Embryonic facial prominence (tissue), 1 donor: ENCODE results near the gene KLK1.

Experiments
- DNase-seq: peaks from one replicate; pipeline ENCODE4 v3.0.0-alpha.2; 2016; ENCODE audit errors: extremely low spot score

Gene KLK1

DNA sequence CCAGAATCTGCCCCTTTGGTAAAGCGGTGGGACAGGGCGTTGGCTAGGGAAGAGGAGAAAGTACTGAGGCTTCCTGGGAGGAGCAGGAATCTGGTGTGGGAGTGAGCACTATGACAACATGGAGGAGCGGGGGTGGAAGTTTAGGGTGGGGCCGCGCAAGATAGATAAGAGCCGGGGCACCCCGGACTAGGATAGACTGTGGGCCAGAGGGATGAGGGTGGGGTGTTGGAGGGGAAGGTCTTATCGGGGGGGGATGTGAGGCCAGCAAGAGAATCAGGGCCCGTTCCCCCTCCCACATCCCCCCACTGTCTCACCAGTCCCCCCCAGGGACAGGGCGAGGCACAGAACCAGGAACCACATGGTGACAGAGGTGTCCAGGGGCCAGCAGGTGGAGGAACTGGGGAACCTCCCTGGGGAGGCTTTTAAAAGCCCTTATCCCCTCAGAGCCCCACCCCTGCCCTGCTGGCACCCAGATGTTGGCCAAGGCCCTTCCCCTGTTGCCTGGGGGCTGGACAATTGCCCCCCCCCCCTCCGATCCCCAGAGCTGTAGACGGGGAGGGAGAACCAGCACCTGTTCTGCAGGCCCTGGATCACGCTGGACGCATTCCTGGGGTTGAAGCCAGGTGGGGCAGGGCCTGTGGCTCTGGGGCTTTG, at the start of gene KLK1:
TSS of gene KLK1 (minus strand) at position 399 of the 654 bp plus-strand sequence. CDS start at position 360, 39 bp downstream.
- DNase-seq = no peak

DNA sequence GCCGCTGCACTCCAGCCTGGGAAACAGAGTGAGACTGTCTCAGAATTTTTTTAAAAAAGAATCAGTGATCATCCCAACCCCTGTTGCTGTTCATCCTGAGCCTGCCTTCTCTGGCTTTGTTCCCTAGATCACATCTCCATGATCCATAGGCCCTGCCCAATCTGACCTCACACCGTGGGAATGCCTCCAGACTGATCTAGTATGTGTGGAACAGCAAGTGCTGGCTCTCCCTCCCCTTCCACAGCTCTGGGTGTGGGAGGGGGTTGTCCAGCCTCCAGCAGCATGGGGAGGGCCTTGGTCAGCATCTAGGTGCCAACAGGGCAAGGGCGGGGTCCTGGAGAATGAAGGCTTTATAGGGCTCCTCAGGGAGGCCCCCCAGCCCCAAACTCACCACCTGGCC, 49.5 kb upstream of the KLK1 start, which contains the start of gene KLK2:
TSS of gene KLK2 (plus strand) at position 384 of the 400 bp plus-strand sequence. CDS start 35 bp downstream, outside the sequence.
- no peak for DNase-seq

- no peak for DNase-seq
Measured at GRCh38 chr19:50870417-50871089, 47.0 kb upstream of the KLK1 start.

DNA sequence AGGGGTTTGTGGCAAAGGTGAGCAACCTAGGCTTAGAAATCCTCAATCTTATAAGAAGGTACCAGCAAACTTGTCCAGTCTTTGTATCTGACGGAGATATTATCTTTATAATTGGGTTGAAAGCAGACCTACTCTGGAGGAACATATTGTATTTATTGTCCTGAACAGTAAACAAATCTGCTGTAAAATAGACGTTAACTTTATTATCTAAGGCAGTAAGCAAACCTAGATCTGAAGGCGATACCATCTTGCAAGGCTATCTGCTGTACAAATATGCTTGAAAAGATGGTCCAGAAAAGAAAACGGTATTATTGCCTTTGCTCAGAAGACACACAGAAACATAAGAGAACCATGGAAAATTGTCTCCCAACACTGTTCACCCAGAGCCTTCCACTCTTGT, 45.9 kb upstream of the KLK1 start:
- DNase-seq = no peak

DNA sequence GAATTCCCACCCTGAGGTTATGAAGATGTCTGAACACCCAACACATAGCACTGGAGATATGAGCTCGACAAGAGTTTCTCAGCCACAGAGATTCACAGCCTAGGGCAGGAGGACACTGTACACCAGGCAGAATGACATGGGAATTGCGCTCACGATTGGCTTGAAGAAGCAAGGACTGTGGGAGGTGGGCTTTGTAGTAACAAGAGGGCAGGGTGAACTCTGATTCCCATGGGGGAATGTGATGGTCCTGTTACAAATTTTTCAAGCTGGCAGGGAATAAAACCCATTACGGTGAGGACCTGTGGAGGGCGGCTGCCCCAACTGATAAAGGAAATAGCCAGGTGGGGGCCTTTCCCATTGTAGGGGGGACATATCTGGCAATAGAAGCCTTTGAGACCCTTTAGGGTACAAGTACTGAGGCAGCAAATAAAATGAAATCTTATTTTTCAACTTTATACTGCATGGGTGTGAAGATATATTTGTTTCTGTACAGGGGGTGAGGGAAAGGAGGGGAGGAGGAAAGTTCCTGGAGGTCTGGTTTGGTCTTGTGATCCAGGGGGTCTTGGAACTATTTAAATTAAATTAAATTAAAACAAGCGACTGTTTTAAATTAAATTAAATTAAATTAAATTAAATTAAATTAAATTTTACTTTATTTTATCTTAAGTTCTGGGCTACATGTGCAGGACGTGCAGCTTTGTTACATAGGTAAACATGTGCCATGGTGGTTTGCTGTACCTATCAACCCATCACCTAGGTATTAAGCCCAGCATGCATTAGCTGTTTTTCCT, 38.1 kb upstream of the KLK1 start:
- DNase-seq = no peak

DNA sequence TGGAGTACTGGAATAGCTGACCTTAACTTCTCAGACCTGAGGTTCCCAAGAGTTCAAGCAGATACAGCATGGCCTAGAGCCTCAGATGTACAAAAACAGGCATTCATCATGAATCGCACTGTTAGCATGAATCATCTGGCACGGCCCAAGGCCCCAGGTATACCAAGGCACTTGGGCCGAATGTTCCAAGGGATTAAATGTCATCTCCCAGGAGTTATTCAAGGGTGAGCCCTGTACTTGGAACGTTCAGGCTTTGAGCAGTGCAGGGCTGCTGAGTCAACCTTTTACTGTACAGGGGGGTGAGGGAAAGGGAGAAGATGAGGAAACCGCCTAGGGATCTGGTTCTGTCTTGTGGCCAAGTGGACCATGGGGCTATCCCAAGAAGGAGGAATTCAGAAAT, 37.4 kb upstream of the KLK1 start:
- DNase-seq = no peak

GRCh38 chr19:50859849-50860248, 36.3 kb upstream of the KLK1 start:
- no peak for DNase-seq

- no peak for DNase-seq
Measured at GRCh38 chr19:50858886-50859285, 35.3 kb upstream of the KLK1 start.

- DNase-seq = no peak
Measured at GRCh38 chr19:50857366-50857765, 33.8 kb upstream of the KLK1 start.

DNA sequence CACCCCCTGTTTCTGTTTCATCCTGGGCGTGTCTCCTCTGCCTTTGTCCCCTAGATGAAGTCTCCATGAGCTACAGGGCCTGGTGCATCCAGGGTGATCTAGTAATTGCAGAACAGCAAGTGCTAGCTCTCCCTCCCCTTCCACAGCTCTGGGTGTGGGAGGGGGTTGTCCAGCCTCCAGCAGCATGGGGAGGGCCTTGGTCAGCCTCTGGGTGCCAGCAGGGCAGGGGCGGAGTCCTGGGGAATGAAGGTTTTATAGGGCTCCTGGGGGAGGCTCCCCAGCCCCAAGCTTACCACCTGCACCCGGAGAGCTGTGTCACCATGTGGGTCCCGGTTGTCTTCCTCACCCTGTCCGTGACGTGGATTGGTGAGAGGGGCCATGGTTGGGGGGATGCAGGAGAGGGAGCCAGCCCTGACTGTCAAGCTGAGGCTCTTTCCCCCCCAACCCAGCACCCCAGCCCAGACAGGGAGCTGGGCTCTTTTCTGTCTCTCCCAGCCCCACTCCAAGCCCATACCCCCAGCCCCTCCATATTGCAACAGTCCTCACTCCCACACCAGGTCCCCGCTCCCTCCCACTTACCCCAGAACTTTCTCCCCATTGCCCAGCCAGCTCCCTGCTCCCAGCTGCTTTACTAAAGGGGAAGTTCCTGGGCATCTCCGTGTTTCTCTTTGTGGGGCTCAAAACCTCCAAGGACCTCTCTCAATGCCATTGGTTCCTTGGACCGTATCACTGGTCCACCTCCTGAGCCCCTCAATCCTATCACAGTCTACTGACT, 31.2 kb upstream of the KLK1 start, which contains the start of gene KLK3:
TSS of gene KLK3 (plus strand) at position 280 of the 775 bp plus-strand sequence. CDS start at position 321, 41 bp downstream.
- DNase-seq = no peak

DNA sequence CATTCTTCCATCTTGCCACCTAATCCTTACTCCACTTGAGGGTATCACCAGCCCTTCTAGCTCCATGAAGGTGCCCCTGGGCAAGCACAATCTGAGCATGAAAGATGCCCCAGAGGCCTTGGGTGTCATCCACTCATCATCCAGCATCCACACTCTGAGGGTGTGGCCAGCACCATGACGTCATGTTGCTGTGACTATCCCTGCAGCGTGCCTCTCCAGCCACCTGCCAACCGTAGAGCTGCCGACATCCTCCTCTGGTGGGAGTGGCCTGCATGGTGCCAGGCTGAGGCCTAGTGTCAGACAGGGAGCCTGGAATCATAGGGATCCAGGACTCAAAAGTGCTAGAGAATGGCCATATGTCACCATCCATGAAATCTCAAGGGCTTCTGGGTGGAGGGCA, 28.0 kb upstream of the KLK1 start:
- no peak for DNase-seq

- no peak for DNase-seq
Measured at GRCh38 chr19:50850738-50851137, 27.2 kb upstream of the KLK1 start.

GRCh38 chr19:50844296-50844935, 20.8 kb upstream of the KLK1 start:
- DNase-seq = no peak

DNA sequence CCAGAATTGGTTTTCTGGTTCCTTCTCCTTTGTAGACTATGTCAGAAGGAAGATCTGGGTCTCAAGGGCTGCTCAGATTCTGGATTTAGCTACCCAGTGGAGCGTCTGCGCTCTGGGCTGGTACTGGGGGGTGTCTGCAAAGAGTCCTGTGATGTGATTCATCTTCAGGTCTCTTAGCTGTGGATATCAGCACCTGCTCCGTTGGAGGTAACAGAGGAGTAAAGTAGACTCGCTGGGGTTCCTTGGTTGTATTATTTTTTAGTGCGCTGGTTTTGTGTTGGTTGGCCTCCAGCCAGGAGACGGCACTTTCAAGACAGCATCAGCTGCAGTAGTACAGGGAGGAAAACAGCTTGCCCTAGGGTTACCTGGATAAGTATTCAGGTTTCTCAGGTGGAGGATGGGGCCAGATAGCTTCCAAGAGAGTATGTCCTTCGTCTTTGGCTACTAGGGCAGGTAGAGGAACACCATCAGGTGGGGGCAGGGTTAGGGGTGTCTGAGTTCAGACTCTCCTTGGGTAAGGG, 20.2 kb upstream of the KLK1 start:
- DNase-seq = no peak

- no peak for DNase-seq
Measured at GRCh38 chr19:50843205-50843604, 19.6 kb upstream of the KLK1 start.

GRCh38 chr19:50842130-50842529, 18.5 kb upstream of the KLK1 start:
- no peak for DNase-seq

- no peak for DNase-seq
Measured at GRCh38 chr19:50839712-50840655, 16.4 kb upstream of the KLK1 start.

DNA sequence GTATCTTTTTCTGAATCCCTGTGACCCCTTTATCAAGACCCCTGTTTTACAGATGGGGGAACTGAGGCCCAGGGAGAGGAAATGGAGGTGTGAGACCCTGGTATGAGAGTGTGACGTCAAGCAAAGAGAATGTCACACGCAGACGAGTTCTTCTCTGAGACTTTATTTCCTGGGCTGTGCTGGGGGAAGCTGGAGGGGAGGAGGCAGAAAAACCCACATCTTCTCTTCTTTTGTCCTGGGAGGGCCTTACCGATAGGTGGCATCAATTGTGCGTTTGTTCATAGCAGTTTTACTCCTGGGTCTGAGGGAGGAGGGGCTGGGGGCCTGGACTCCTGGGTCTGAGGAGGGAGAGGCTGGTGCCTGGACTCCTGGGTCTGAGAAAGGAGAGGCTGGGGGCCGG, 14.7 kb upstream of the KLK1 start:
- no peak for DNase-seq

DNA sequence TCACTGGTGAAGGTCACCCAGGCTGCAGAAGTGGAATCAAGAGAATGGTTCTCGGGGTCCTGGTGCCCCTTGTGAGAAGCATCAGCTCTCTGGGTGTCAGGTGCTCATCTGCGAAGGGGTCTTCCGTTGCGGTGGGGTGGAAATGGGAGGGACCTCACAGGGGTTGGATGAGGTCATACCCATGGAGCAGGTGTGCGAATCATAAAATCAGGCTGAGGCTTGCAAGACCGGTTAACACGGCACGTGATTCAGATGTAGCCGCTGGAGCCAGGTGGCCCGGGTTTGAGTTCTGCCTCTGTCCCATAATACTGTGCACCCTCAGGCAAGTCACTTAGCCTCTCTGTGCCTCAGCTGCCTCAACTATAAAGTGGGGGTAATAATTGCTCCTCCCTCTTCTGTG, 13.7 kb upstream of the KLK1 start:
- DNase-seq = no peak
